ENCODE measurements around the gene DCN. TPM values are rescaled to one million over a fixed set of nuclear protein-coding genes. Genes with fewer than 3 reads are reported as not detected.

Gene DCN
- total RNA-seq, 6 experiments from 2014 or later, result 82.7 to 235 (median 164) TPM

GRCh38 chr12:91194500-91194899 is 11.9 kb upstream of the DCN start:
- H3K9me3 ChIP-seq, result no peaks in the 10 kb centered on the region
- no peak for TF ChIP-seq POLR2A (IDR thresholded peaks at IDR 0.05)
- no peak for TF ChIP-seq CTCF (IDR thresholded peaks at IDR 0.05)
- H3K27me3 ChIP-seq, result no peaks in the 10 kb centered on the region
- H3K27ac ChIP-seq, result no peak overlapping the region
- H3K4me3 ChIP-seq, result no peak overlapping the region
- DNase-seq (no peak), ATAC-seq (no peak)
- no peaks in the 10 kb centered on the region for H3K36me3 ChIP-seq
- WGBS (ENCODE audit: insufficient coverage, low coverage, low lambda C conversion rate, missing lambda C conversion rate), result 44% methylated on average over 2 of the region's 2 CpGs
- intact Hi-C loops (cut with DNase I), result no loop called here
- H3K4me1 ChIP-seq, result no peaks in the 10 kb centered on the region

GRCh38 chr12:91191513-91192111 is 9.0 kb upstream of the DCN start:
- Histone ChIP-seq H3K27ac (no peak overlapping the region), H3K27me3 (no peaks in the 10 kb centered on the region), H3K9me3 (no peaks in the 10 kb centered on the region), H3K36me3 (no peaks in the 10 kb centered on the region), H3K4me1 (no peaks in the 10 kb centered on the region), H3K4me3 (no peak overlapping the region)
- 29% methylated on average over 2 of the region's 2 CpGs for WGBS (ENCODE audit: insufficient coverage, low coverage, low lambda C conversion rate, missing lambda C conversion rate)
- no peak for ATAC-seq
- TF ChIP-seq CTCF (IDR thresholded peaks at IDR 0.05) (no peak), POLR2A (IDR thresholded peaks at IDR 0.05) (no peak)
- no peak for DNase-seq
- intact Hi-C loops (cut with DNase I), result no loop called here

GRCh38 chr12:91189516-91189915 is 6.9 kb upstream of the DCN start:
- Histone ChIP-seq H3K36me3 (no peaks in the 10 kb centered on the region), H3K27ac (no peak overlapping the region), H3K4me3 (no peak overlapping the region), H3K27me3 (no peaks in the 10 kb centered on the region), H3K9me3 (no peaks in the 10 kb centered on the region), H3K4me1 (no peaks in the 10 kb centered on the region)
- intact Hi-C loops (cut with DNase I), result no loop called here
- 60% methylated on average over 3 of the region's 3 CpGs for WGBS (ENCODE audit: insufficient coverage, low coverage, low lambda C conversion rate, missing lambda C conversion rate)
- TF ChIP-seq CTCF (IDR thresholded peaks at IDR 0.05), result no peak
- TF ChIP-seq POLR2A (IDR thresholded peaks at IDR 0.05), result no peak
- DNase-seq (no peak), ATAC-seq (no peak)

GRCh38 chr12:91188778-91189177 is 6.2 kb upstream of the DCN start:
- no peak for DNase-seq

GRCh38 chr12:91186156-91186555 is 3.5 kb upstream of the DCN start:
- WGBS (ENCODE audit: insufficient coverage, low coverage, low lambda C conversion rate, missing lambda C conversion rate), result 67% methylated on average over 2 of the region's 2 CpGs
- Histone ChIP-seq H3K36me3 (no peaks in the 10 kb centered on the region), H3K27me3 (no peaks in the 10 kb centered on the region), H3K4me3 (no peak overlapping the region), H3K4me1 (no peaks in the 10 kb centered on the region), H3K9me3 (no peaks in the 10 kb centered on the region), H3K27ac (no peak overlapping the region)
- no peak for ATAC-seq
- no peak for TF ChIP-seq POLR2A (IDR thresholded peaks at IDR 0.05)
- no peak for TF ChIP-seq CTCF (IDR thresholded peaks at IDR 0.05)
- DNase-seq, result no peak
- intact Hi-C loops (cut with DNase I), result no loop called here

More at GRCh38 chr12:91188778-91189177, 6.2 kb upstream of the DCN start:
- intact Hi-C loops (cut with DNase I), result no loop called here
- Histone ChIP-seq H3K27me3 (no peaks in the 10 kb centered on the region), H3K4me1 (no peaks in the 10 kb centered on the region), H3K9me3 (no peaks in the 10 kb centered on the region), H3K36me3 (no peaks in the 10 kb centered on the region), H3K27ac (no peak overlapping the region), H3K4me3 (no peak overlapping the region)
- ATAC-seq, result no peak
- TF ChIP-seq POLR2A (IDR thresholded peaks at IDR 0.05), result no peak

All from right lobe of liver (tissue), 6 donors.